ENCODE results near the gene MAVS.

The MAVS gene

DNA sequence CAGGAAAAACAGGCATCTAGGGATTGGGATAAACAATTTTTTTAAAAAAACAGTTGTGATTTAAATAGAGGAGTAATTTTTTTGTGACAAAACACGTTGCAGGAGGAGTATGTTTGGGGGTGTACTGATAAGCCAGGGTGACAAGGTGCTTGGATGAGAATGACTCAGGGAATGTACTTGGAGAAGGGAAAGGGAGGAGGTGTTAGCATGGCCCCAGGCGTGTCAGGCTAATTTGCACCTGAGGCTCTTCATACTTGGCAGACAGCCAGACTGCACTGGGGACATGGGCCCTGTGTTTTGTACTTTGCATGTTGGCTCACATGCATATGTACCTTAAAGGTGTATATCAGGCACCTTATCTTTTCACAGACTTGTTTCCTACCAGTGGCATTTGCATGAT lies 65.3 kb downstream of the MAVS start:
- no peak for DNase-seq (ENCODE audit: low spot score)

DNA sequence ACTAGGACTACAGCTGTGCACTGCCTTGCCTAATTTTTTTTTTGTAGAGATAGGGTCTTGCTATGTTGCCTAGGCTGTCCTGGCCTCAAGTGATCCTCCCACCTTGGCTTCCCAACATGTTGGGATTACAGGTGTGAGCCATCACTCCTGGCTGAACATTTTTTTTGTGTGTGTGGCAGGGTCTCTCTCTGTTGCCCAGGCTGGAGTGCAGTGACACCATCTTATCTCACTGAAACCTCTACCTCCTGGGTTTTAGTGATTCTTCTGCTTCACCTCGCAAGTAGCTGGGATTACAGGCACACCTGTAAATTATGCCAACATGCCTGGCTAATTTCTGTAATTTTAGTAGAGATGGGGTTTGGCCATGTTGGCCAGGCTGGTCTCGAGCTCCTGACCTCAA lies 67.8 kb downstream of the MAVS start:
- no peak for DNase-seq (ENCODE audit: low spot score)

DNA sequence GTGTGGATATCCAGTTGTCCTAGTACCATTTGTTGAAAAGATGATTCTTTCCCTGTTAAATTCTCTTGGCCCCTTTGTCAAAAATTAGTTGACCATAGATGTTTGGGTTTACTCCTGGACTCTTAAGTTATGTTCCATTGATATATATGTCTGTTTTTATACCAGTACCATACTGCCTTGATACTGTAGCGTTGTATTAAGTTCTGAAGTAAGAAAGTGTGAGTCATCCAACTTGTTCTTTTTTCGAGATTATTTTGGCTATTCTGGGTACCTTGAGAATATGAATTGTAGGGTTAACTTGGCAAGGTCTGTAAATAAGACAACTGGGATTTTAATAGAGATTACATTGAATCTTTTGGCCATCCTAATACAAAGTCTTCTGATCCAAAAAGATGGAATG lies 69.1 kb downstream of the MAVS start:
- no peak for DNase-seq (ENCODE audit: low spot score)

- DNase-seq (ENCODE audit: low spot score), result no peak
Measured at GRCh38 chr20:3916364-3916763, 69.7 kb downstream of the MAVS start.

- no peak for DNase-seq (ENCODE audit: low spot score)
Measured at GRCh38 chr20:3919352-3919751, 72.7 kb downstream of the MAVS start.

- DNase-seq (ENCODE audit: low spot score), result no peak
Measured at GRCh38 chr20:3922223-3922982, 75.8 kb downstream of the MAVS start.

DNA sequence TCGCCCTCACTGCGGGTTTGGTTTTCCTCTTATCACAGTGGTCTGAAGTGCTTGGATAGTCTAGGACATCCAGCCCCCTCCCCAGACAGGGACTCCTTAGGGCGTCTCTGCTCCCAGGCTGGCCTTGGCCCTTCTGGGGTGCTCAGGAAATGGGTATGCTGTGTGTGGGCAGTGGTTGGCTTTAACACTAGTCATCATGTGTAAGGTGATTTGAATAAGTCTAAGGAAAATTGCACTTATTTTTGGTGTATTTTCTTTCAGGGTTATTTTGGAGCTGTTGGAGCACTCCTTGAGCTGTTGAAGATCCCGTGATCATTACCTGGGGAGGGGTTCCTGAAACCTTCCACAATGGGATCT lies 76.3 kb downstream of the MAVS start:
- no peak for DNase-seq (ENCODE audit: low spot score)

- DNase-seq (ENCODE audit: low spot score), result no peak
Measured at GRCh38 chr20:3923818-3924217, 77.2 kb downstream of the MAVS start.

DNA sequence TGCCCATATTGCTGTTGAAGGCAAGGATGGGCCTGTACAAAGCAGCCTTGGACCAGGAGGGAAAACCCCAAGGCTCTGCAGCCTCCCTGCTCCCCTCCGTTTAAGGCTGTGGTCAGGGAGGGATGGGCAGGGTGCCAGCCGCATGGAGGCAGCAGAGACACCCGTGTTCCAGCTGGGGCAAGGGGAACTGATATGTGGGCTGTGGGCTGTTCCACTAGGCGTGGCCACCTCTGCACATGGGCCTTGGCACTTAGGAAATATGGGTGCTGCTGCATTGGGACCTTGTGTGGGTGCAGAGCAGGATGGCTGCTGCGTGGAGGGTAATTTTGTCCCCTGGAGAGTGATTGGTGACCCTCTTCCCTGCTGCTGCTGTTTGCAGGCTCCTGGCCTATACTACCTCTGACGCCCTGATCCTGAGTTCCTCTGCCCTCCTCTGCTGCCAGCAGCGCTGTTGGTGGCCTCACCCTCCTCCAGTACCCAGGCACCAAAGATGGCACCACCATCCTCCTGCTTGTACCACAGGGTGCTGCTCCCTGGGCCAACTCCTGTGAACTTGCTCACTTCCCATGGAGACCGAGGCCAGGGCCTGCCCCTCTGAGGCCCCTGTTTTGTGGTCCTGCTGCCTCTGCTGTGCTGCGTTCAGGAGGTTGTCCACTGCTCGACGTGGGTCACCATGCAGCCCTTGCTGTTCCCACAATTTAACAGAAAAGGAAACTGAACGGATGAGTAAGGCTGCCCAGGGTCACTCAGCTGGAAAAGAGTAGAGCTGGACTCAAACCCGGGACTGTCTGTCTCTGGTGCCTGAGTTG lies 77.9 kb downstream of the MAVS start:
- DNase-seq (ENCODE audit: low spot score), result no peak

DNA sequence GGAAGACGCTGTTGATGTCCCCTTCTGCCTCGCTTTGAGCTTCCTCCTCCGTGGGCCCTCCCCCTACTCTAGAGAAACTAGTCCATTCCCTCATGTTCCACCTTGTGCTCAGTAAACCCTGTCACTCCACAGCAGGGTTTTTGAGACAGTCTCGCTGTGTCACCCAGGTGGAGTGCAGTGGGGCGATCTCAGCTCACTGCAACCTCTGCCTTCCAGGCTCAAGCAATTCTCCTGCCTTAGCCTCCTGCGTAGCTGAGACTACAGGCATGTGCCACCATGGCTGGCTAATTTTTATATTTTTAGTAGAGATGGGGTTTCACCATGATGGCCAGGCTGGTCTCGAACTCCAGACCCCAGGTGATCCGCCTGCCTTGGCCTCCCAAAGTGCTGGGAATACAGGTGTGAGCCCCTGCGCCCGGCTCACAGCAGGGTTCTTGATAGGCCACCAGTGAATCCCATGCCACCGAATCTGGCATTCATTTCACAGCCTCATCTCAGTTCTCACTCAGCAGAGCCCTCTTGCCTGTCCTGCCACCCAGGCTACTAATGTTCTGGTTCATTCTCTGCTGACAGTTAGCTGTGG lies 78.6 kb downstream of the MAVS start:
- DNase-seq (ENCODE audit: low spot score), result no peak
